G401.6 (cell line): ENCODE measurements around the gene RUBCN.
"Not testable (repeated sequence)": the region's sequence is repeated elsewhere in the genome, so short reads cannot be mapped to it uniquely, and the experiment has no call there.

Experiments used
- FAIRE-seq: peaks from 2 replicates; lab custom pipeline; 2012; peaks lifted over from hg19 to GRCh38; lab: Jason Lieb, UNC

RUBCN gene

GRCh38 chr3:197657541-197658292 lies 79.0 kb downstream of the RUBCN start:
- FAIRE-seq, result not testable (repeated sequence)

GRCh38 chr3:197656960-197657359 lies 79.7 kb downstream of the RUBCN start:
- not testable (repeated sequence) for FAIRE-seq

- not testable (repeated sequence) for FAIRE-seq
These were observed 80.6 kb downstream of the RUBCN start for GRCh38 chr3:197656129-197656528.

- FAIRE-seq, result not testable (repeated sequence)
These were observed 81.7 kb downstream of the RUBCN start for GRCh38 chr3:197654998-197655330.

GRCh38 chr3:197654090-197654997 lies 82.4 kb downstream of the RUBCN start:
- not testable (repeated sequence) for FAIRE-seq

GRCh38 chr3:197652860-197653259 lies 83.8 kb downstream of the RUBCN start:
- FAIRE-seq, result not testable (repeated sequence)

GRCh38 chr3:197647649-197648048 lies 89.1 kb downstream of the RUBCN start:
- not testable (repeated sequence) for FAIRE-seq

- not testable (repeated sequence) for FAIRE-seq
These were observed 89.5 kb downstream of the RUBCN start for GRCh38 chr3:197647191-197647590.

- FAIRE-seq, result not testable (repeated sequence)
These were observed 90.4 kb downstream of the RUBCN start for GRCh38 chr3:197646294-197646693.

- not testable (repeated sequence) for FAIRE-seq
These were observed 99.1 kb downstream of the RUBCN start for GRCh38 chr3:197637556-197637955.

GRCh38 chr3:197631989-197632388 lies 104.7 kb downstream of the RUBCN start:
- FAIRE-seq, result not testable (repeated sequence)

GRCh38 chr3:197630766-197631165 lies 105.9 kb downstream of the RUBCN start:
- FAIRE-seq, result not testable (repeated sequence)

- not testable (repeated sequence) for FAIRE-seq
These were observed 107.4 kb downstream of the RUBCN start for GRCh38 chr3:197629286-197629685.

- not testable (repeated sequence) for FAIRE-seq
These were observed 108.8 kb downstream of the RUBCN start for GRCh38 chr3:197627772-197628523.

GRCh38 chr3:197627158-197627771 lies 109.4 kb downstream of the RUBCN start:
- FAIRE-seq, result not testable (repeated sequence)

GRCh38 chr3:197626404-197627157 lies 110.1 kb downstream of the RUBCN start:
- not testable (repeated sequence) for FAIRE-seq

- FAIRE-seq, result not testable (repeated sequence)
These were observed 115.2 kb downstream of the RUBCN start for GRCh38 chr3:197621478-197621877.
